22Rv1 (cell line): ENCODE results near the gene ACTRT2.

ENCODE experiments used
- ZFX ChIP-seq: fragments of 450-650 bp; IDR thresholded peaks from 2 replicates; pipeline ENCODE4 v1.6.1; 2017; ENCODE audit warnings: antibody characterized with exemption, borderline replicate concordance
- TF ChIP-seq, protein P1 (sequence below): fragments of 450-650 bp; IDR thresholded peaks from 2 replicates; pipeline ENCODE4 v1.5.1; 2017; ENCODE audit warnings: mild to moderate bottlenecking

DNA sequence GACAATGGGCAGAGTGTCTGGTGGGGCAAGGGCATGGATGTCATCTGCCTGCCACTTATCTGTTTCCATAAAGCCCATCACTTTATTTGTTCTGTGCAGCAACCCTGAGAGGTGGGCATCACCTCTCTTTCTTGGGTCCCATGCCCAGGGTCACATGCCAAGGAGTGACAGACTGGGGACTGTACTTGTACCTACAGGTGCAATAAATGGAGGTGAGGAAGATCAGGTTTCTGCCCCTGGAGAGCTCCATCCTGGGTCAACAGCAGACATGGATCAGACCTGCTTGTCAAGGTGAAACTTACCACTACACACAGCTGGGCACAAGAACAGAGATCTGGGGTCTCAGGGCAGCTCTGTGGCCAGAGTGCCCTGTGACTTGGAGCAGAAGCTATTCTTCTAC, 29.3 kb downstream of the ACTRT2 start:
- TF ChIP-seq, protein P1, sequence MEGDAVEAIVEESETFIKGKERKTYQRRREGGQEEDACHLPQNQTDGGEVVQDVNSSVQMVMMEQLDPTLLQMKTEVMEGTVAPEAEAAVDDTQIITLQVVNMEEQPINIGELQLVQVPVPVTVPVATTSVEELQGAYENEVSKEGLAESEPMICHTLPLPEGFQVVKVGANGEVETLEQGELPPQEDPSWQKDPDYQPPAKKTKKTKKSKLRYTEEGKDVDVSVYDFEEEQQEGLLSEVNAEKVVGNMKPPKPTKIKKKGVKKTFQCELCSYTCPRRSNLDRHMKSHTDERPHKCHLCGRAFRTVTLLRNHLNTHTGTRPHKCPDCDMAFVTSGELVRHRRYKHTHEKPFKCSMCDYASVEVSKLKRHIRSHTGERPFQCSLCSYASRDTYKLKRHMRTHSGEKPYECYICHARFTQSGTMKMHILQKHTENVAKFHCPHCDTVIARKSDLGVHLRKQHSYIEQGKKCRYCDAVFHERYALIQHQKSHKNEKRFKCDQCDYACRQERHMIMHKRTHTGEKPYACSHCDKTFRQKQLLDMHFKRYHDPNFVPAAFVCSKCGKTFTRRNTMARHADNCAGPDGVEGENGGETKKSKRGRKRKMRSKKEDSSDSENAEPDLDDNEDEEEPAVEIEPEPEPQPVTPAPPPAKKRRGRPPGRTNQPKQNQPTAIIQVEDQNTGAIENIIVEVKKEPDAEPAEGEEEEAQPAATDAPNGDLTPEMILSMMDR = no peak
- TF ChIP-seq ZFX = no peak
